Activated effector memory CD4-positive, alpha-beta T cell treated with Interleukin-2 at 50 U/mL for 16 hours (primary cell): ENCODE results near the gene MAML2.

Experiments
- DNase-seq: peaks from one replicate; pipeline ENCODE4 v3.0.0-alpha.2; 2020

MAML2 gene

GRCh38 chr11:96316869-96317268, 26.1 kb downstream of the MAML2 start:
- no peak for DNase-seq

GRCh38 chr11:96315476-96315875, 27.5 kb downstream of the MAML2 start:
- no peak for DNase-seq

- no peak for DNase-seq
These were observed 28.5 kb downstream of the MAML2 start for GRCh38 chr11:96314326-96315020.

GRCh38 chr11:96313163-96313562, 29.8 kb downstream of the MAML2 start:
- DNase-seq, result no peak

GRCh38 chr11:96311120-96311568, 31.9 kb downstream of the MAML2 start:
- DNase-seq, result no peak

- no peak for DNase-seq
These were observed 32.8 kb downstream of the MAML2 start for GRCh38 chr11:96310236-96310635.

- DNase-seq, result no peak
These were observed 33.4 kb downstream of the MAML2 start for GRCh38 chr11:96309643-96310017.

GRCh38 chr11:96309016-96309642, 33.9 kb downstream of the MAML2 start:
- DNase-seq, result no peak

GRCh38 chr11:96307776-96308140, 35.2 kb downstream of the MAML2 start:
- DNase-seq, result no peak

GRCh38 chr11:96306933-96307775, 35.8 kb downstream of the MAML2 start:
- DNase-seq, result no peak

- no peak for DNase-seq
These were observed 36.4 kb downstream of the MAML2 start for GRCh38 chr11:96306600-96306932.

GRCh38 chr11:96306071-96306470, 36.9 kb downstream of the MAML2 start:
- no peak for DNase-seq

- no peak for DNase-seq
These were observed 39.0 kb downstream of the MAML2 start for GRCh38 chr11:96303980-96304379.

- DNase-seq, result no peak
These were observed 39.9 kb downstream of the MAML2 start for GRCh38 chr11:96303064-96303463.

- DNase-seq, result no peak
These were observed 41.2 kb downstream of the MAML2 start for GRCh38 chr11:96301818-96302217.

- DNase-seq, result no peak
These were observed 43.7 kb downstream of the MAML2 start for GRCh38 chr11:96299155-96299888.

- DNase-seq, result no peak
These were observed 47.6 kb downstream of the MAML2 start for GRCh38 chr11:96295369-96295768.

- no peak for DNase-seq
These were observed 48.7 kb downstream of the MAML2 start for GRCh38 chr11:96294289-96294688.

GRCh38 chr11:96293598-96294021, 49.4 kb downstream of the MAML2 start:
- DNase-seq, result no peak

- DNase-seq, result no peak
These were observed 49.9 kb downstream of the MAML2 start for GRCh38 chr11:96293109-96293508.

GRCh38 chr11:96292291-96293010, 50.5 kb downstream of the MAML2 start:
- no peak for DNase-seq

- no peak for DNase-seq
These were observed 52.4 kb downstream of the MAML2 start for GRCh38 chr11:96290631-96291030.

GRCh38 chr11:96290031-96290430, 53.0 kb downstream of the MAML2 start:
- DNase-seq, result no peak
